IPS DF 4.7 (cell line): ENCODE data around the gene CLEC18A.
"Not testable (repeated sequence)": the region's sequence is repeated elsewhere in the genome, so short reads cannot be mapped to it uniquely, and the experiment has no call there.

Experiments
- DNase-seq: peaks from one replicate; pipeline ENCODE4 v3.0.0-alpha.2; 2013; ENCODE audit warnings: low spot score; ENCODE audit errors: extremely low read depth

CLEC18A gene

DNA sequence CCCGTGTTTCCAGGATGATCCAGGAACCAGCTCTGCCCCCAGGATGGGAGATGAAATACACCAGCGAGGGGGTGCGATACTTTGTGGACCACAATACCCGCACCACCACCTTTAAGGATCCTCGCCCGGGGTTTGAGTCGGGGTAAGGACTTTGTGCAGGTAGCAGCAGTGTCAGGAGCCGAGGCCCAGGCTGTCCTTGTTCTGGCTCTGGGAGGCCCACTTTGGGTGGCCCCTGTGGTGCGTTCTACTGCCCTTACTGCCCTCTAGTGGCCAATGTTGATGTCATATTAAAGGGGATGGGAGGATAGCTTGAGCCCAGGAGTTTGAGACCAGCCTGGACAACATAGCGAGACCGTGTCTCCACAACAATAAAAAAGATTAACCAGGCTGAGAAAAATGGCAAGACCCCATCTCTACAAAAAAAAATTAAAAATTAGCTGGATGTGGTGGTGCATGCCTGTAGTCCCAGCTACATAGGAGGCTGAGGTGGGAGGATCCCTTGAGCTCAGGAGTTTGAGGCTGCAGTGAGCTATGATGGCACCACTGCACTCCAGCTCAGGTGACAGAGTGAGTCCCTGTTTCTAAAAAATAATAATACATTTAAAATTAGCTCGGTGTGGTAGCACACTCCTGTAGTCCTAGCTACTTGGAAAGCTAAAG lies 20.9 kb upstream of the CLEC18A start:
- DNase-seq, result no peak

DNA sequence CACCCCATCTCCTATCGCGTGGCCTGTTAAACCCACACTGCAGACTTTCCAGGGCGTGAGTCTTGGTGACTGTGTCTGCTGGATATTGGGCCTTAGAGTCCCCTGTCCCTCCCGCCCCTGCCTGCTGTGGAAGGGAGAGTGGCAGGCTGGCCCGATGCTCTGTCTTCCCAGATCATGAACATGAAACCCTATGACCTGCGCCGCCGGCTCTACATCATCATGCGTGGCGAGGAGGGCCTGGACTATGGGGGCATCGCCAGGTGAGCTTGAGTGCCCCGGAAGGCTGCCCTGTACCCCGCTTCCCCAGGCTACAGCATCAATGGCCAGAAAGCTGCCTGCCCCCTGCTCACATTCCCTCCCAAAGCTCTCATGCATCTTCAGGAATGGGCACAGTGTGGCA lies 19.5 kb upstream of the CLEC18A start:
- no peak for DNase-seq

DNA sequence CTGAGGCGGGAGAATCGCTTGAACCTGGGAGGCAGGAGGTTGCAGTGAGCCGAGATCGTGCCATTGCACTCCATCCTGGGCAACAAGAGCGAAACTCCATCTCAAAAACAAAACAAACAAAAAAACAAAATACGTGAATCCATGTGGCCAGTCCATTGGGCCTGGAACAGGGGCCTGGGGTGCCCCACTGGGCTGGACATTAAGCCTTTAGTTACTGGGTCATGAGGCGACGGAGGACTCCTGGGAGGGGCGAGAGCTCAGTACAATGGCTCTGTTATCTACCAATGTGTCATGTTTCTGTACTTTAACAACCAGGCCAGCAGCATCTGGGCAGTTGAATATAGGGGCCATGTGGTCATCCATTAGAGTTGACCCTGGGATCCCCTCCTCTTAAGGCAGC lies 18.9 kb upstream of the CLEC18A start:
- DNase-seq, result no peak

DNA sequence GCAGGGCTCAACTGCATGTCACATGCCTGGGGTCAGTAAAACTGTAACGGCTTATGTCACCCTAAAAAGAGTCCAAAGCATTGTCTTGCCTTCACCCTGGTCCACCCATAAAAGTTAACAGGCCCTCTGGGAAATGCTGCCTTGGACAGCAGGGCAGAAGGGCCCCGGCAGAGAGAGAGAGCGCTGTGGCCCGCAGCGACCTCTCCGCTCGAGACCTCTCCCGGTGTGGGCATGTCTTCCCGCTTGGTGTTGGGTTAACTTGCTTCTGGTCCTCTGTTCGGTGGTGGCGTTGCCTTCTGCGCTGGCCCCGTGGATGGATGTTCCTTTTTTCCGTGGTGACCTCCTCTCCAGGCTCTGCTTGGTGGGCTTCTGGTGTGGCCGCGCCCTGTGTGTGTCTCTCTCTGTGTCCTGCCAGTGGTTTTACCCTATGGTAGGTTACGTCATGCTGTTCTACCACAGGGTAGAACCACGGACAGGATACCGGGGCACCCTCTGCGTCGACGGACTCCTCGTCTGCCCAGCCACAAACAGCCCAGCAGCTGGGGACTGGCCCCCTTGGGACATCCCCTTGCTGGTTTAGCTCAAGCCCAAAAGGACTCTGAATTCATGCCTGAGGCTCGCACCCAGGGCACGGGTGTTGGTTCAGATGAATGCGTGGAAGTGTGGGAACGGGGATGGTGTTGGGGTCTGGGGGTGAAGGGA lies 18.3 kb upstream of the CLEC18A start:
- no peak for DNase-seq

DNA sequence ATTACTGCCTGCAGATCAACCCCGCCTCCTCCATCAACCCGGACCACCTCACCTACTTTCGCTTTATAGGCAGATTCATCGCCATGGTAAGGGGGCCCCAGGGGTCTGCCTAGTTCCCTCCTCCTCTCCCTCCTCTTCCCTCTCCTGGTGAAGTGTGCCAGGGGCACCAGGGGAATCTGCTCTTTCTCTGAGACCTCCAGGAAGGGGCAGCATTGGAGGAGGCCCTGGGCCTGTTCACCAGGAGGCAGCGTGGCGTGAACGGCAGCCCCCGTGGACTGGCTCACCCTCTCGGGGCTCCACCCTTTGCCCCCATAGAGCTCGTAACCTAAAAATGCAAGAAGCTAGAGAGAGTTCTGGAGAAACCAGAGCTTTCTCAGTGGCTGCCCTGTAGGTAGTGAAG lies 17.1 kb upstream of the CLEC18A start:
- no peak for DNase-seq

DNA sequence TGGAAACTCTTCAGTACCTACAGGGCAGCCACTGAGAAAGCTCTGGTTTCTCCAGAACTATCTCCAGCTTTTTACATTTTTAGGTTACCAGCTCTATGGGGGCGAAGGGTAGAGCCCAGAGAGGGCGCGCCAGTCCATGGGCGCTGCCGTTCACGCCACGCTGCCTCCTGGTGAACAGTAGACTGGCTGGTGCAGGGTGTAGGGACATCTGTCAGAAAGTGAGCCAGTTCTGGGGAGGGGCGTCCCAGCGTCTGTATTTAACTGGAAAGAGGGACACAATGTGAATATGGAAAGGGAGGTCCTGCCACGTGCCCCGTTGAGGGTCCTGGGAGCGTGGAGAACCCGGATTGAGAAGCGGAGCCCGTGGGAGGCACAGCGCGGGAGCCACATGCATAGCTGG lies 16.4 kb upstream of the CLEC18A start:
- DNase-seq, result no peak

DNA sequence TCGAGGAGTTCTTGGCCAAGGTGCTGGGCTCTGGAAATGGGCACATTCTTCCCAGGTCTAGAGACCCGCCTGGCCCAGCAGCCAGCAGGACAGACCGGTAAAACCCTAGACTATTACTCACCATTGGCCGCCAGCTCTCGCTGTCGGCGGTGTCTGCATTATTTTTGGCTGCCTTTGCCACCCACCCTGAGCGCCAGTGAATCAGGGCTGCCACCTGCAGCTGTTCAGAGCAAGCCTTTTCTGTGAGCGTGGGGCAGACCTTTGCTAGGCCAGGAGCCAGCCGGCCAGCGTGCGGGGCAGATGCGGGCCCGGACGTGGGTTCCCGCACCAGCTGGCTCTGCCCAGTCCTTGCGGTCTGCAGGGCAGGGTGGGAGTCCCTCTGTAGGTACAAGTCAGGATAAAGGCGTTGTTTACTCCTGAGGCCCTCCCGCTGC lies 15.8 kb upstream of the CLEC18A start:
- DNase-seq, result no peak

DNA sequence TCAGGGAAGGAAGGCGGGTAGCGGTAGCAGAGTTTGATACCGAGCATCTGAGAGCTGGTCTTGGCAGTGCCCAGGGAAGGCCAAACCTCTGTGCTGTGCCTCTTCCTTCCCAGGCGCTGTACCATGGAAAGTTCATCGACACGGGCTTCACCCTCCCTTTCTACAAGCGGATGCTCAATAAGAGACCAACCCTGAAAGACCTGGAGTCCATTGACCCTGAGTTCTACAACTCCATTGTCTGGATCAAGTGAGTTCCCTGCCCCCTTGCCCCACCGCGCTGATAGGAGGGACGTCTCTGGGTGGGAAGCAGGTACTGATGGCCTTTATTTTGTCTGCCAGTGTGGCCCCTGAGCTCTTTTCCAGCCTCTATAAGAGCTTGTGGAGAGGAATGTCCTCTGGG lies 15.4 kb upstream of the CLEC18A start:
- DNase-seq, result no peak

DNA sequence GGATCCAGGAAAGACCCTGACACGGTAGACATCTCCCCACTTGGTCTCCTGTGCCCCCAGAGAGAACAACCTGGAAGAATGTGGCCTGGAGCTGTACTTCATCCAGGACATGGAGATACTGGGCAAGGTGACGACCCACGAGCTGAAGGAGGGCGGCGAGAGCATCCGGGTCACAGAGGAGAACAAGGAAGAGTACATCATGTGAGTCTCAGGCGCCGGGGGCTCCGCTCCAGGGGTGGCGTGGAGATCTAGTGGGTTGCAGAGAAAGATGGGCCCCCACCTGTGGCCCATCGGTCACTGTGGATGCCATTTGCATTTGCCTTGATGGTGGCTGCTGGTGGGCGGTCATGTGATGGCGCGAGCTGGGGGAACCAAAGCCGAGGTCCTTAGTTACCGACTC lies 14.9 kb upstream of the CLEC18A start:
- DNase-seq, result no peak

DNA sequence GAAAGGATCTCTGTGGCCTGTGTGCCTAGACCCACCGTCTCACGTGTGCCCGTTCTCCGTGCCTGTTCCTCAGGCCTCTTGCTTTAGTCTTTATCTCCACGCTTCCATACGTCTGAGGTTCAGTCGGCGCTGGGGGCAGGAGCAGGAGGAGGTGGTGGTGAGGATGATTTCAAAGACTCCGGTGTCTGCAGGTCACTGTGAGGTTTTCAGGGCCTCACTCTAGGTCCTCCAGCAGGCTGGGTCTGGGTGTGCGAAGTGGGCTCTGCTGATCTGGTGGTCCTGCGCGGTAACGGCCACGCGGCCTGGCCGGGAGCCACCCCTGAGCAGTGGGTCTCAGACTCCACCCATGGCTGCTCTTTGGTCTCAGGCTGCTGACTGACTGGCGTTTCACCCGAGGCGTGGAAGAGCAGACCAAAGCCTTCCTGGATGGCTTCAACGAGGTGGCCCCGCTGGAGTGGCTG lies 14.4 kb upstream of the CLEC18A start:
- no peak for DNase-seq

DNA sequence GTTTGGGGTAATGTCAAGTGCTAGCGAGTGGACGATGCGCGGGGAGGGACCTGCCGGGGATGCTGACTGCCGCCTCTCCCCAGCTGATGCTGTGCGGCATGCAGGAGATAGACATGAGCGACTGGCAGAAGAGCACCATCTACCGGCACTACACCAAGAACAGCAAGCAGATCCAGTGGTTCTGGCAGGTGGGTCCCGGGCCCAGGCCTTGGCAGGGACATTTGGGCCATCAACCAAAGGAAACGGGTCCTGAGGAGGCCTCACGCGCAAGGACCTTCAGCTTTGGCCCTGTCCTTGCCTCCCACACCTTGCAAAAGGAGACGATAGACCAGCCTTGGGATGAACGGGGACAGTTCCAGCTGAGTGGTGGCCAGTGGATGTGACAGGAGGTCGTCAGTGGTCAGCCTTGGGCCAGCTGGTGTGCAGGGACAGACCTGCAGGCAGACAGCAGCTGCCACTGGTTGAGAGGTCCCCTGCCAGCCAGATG lies 13.6 kb upstream of the CLEC18A start:
- no peak for DNase-seq

DNA sequence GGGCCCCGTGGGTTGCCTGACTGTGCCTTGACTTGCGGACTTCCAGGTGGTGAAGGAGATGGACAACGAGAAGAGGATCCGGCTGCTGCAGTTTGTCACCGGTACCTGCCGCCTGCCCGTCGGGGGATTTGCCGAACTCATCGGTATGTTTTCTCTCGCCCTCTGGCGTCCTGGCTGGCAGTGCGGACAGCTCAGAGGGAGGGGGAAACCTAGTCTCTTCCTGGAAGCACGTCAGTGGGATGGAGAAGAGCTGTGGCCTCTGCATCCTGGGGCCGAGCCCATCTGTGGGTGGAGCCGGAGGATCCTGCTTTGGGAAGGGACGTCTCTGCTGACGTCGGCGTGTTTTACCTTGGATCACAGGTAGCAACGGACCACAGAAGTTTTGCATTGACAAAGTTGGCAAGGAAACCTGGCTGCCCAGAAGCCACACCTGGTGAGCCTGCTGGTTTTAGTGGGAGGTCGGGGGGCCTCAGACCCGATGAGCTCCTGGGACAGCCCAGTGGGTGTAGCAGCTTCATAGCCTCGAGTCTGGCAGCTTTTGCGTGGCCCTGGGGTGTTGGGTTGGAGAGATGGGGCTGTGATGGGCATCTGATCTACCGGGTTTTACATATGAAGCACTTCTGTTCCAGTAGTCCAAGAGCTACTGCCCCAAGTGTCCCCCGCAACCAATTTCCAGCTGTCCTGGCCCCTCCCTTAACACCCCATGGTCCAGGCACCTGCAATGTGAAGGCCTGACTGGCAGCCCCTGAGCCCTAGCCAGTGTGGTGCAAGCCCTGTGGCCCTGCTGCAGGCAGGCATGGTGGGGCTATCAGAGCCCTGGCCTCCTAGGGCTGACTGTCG lies 11.9 kb upstream of the CLEC18A start:
- DNase-seq, result no peak

DNA sequence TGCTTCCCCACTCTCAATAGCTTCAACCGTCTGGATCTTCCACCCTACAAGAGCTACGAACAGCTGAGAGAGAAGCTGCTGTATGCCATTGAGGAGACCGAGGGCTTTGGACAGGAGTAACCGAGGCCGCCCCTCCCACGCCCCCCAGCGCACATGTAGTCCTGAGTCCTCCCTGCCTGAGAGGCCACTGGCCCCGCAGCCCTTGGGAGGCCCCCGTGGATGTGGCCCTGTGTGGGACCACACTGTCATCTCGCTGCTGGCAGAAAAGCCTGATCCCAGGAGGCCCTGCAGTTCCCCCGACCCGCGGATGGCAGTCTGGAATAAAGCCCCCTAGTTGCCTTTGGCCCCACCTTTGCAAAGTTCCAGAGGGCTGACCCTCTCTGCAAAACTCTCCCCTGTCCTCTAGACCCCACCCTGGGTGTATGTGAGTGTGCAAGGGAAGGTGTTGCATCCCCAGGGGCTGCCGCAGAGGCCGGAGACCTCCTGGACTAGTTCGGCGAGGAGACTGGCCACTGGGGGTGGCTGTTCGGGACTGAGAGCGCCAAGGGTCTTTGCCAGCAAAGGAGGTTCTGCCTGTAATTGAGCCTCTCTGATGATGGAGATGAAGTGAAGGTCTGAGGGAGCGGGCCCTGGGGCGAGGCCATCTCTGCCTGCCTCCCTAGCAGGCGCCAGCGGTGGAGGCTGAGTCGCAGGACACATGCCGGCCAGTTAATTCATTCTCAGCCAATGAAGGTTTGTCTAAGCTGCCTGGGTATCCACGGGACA lies 11.1 kb upstream of the CLEC18A start:
- no peak for DNase-seq

DNA sequence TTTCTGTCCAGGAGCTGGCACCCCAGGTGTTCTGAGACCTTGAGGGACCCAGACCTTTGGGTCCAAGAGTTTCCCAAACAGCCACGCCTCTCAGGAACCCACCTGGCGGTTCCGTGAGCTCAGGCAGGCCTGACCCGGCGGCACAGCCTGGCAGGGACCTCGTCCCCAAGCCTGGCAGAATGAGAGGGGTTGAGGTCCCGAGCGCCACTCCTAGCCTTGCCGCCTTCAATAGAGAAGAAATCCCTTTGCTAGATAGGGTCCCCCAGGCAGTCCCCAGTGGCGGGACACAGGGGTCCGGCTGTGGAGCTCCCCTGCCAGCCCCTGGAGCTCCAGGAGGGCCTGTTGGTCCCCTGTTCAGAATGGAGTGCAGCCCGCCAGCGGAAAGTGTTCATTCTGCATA lies 10.5 kb upstream of the CLEC18A start:
- DNase-seq, result no peak

DNA sequence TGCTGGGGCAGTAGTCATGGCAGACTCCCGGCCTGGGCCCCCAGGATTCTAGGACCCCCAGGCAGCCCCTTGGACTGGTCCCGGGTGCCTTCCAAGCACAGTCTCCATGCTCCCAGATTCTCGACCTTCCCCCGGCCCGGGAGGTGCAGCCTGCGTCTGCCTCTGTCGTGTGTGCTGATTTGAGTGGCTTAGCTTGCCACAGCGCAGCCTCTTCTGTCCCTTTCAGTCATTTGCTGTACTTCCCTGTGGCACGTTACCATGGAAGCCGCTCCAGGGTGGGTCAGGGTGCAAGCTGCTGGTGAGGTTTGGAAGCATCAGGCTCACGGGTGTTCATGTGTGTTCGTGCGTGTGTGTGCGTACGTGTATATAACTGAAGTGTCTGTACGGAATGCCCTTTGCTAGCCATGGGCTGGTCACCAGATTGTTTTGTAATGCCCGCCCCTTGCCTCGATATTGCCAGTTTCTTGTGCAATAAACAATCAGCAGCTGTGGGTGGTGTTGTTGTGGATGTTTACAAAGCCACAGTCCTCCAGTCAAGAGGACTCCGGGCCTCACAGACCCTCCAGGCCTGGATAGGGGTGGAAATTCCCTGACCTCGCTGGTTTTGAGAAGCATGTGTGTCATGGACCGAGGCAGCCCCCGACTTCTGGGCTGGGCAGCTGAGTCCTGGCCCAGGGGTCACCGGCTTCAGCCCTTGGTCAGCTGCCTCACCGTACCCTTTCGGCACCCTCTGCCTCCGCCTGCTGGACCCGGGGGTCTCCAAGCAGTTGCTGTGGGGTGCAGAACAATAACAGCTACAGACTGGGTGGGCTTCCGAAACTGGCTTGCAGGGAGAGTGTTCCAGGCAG lies 9.7 kb upstream of the CLEC18A start:
- DNase-seq, result no peak

DNA sequence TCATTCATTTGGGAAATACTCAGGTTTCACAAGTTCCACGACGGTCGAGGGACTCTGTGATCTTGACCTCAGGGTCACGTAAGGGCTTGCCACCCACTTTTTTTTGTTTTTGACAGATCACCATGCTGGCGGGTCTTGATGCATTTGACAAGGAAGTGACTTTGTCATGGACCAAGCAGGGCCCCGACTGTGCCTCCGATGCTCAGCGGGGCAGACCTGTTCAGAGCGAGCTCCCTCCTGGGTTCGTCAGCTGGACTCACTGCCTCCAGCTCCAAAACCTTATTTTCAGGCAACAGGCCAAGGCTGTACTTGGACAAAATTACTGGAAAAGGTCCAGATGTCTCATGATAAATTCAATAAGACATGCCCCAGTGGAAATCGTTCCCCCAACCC lies 9.0 kb upstream of the CLEC18A start:
- DNase-seq, result no peak

DNA sequence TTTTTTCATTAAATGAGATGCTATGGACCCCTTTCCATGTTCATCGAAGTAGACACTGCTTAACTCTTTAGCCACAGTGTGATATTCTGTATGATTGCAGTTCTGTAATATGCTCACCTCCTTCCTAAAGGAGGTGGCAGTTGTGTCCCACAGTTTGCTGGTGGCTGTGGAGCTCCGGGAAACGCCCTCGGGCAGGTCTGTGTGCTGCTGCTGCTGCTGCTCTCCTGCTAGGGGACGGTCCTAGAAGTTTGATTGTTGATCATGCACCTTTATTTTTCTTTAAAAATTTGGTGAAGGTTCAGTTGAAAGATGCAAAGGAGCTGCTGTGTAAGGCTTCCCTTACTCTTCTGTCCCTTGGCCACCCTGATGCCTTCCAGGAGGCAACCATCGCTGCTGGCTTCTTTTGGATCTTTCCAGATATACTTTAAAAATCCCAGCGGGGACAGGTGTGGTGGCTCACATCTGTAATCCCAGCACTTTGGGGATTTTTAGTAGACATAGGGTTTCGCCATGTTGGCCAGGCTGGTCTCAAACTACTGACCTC lies 8.4 kb upstream of the CLEC18A start:
- no peak for DNase-seq

DNA sequence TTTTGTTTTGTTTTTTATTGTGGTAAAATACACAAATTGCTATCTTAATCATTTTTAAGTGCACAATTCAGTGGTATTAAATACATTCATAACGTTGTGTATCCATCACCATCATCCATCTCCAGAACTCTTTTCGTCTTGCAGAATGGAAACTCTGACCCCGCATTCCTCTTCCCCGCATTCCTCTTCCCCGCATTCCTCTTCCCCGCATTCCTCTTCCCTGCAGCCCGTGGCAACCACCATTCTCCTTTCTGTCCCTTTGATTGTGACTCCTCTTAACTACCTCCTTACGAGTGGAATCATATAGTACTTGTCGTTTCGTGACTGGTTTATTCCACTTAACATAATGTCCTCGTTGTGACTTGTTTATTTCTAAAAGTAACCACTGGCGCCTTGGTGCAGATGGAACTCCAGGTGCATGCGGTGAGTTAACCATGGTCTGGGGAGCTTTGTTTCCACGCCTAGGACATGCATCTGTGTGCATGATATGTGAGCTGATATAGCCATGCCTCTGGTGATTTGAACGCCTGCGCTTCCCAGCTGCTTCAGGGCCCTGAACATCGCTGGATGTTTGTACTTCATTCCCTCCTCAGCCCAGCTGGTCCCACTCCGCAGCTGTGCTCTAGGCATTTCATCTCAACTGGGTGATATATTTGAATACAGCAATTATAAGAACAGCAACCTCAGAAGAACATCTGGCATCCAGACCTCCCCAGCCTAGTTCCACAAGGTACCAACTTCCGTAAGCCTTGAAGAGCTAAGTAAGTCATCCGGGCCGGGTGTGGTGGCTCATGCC lies 7.7 kb upstream of the CLEC18A start:
- DNase-seq, result not testable (repeated sequence)

DNA sequence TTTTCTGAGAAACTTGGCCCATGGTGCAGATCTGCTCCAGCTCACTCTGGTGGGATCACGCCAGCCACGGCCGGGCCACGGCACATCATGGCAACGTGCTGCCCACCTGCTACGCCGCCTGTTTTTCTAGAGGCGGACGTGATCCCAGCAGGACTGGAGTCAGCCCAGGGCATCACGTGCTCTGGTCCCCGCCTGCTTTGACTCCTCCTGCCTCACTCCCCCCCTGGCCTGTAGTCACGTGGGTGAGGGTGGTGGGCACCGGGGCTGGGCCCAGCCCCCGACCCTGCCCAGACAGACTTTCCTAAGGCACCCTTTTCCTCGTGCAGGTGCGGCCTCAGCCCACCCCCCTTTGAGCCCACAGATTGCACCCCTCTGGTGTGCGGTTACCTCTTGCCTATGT lies 723 bp upstream of the CLEC18A start:
- DNase-seq, result not testable (repeated sequence)
